HL-60 (cell line): ENCODE data around the gene GALP.

Experiments used
- CTCF ChIP-seq: IDR thresholded peaks from one replicate; pipeline ENCODE4 v1.5.1; 2011; ENCODE audit warnings: low read length, control low read depth, inconsistent platforms; ENCODE audit not compliant: insufficient read depth
- GABPA ChIP-seq: IDR thresholded peaks from 2 replicates; pipeline ENCODE4 v1.6.1; 2012; ENCODE audit warnings: low read depth
- POLR2AphosphoS5 ChIP-seq: IDR thresholded peaks from 2 replicates; pipeline ENCODE4 v1.6.1; 2012; ENCODE audit warnings: low read depth
- REST ChIP-seq: IDR thresholded peaks from 2 replicates; pipeline ENCODE4 v1.6.1; 2012; ENCODE audit warnings: low read depth; ENCODE audit not compliant: insufficient replicate concordance

DNA sequence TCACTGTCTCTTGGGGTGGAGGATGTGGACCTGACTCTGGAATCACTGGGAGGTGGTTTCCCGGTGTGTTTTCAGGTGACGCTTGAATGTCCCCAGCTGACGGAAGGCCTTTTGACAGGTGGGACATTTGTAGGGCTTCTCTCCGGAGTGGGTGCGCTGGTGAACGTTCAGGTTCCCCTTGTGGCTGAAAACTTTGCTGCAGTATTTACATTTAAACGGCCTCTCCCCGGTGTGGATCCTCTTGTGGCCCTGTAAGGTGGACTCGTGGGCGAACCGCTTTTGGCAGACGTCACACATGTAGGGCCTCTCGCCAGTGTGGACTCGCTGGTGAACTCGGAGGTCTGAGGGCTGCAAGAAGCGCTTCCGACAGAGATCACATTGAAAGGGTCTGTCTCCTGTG is 14.0 kb downstream of the GALP start:
- no peak for TF ChIP-seq CTCF
- TF ChIP-seq POLR2AphosphoS5 = no peak
- TF ChIP-seq GABPA = no peak
- no peak for TF ChIP-seq REST
